GM18502 (cell line): ENCODE measurements around the gene IFFO2.

Source experiments
- ATAC-seq: cut with Tn5 transposase; IDR thresholded peaks from one replicate; pipeline ENCODE4 v1.9.1; 2021; ENCODE audit warnings: mild to moderate bottlenecking; ENCODE audit not compliant: unreplicated experiment, poor library complexity

The IFFO2 gene

GRCh38 chr1:18956193-18957135 is at the start of gene IFFO2:
TSS of gene IFFO2 (minus strand) at chr1:18956676. CDS start at chr1:18956332, 344 bp downstream.
- ATAC-seq, result peak; percentile 67

- no peak for ATAC-seq
Observed at GRCh38 chr1:19006000-19006399, 49.5 kb upstream of the IFFO2 start.

GRCh38 chr1:19003371-19004290 is 47.2 kb upstream of the IFFO2 start:
- ATAC-seq, result no peak

GRCh38 chr1:19000065-19000464 is 43.6 kb upstream of the IFFO2 start:
- no peak for ATAC-seq

GRCh38 chr1:18999359-18999758 is 42.9 kb upstream of the IFFO2 start:
- ATAC-seq, result no peak

- no peak for ATAC-seq
Observed at GRCh38 chr1:18998016-18998724, 41.7 kb upstream of the IFFO2 start.

- no peak for ATAC-seq
Observed at GRCh38 chr1:18997508-18997907, 41.0 kb upstream of the IFFO2 start.

- no peak for ATAC-seq
Observed at GRCh38 chr1:18996548-18997177, 40.2 kb upstream of the IFFO2 start.

- ATAC-seq, result no peak
Observed at GRCh38 chr1:18994381-18994780, 37.9 kb upstream of the IFFO2 start.

- ATAC-seq, result no peak
Observed at GRCh38 chr1:18992646-18993045, 36.2 kb upstream of the IFFO2 start.

GRCh38 chr1:18991585-18991984 is 35.1 kb upstream of the IFFO2 start:
- no peak for ATAC-seq

GRCh38 chr1:18989896-18990295 is 33.4 kb upstream of the IFFO2 start:
- no peak for ATAC-seq

GRCh38 chr1:18989176-18989799 is 32.8 kb upstream of the IFFO2 start:
- ATAC-seq, result no peak

GRCh38 chr1:18981242-18981641 is 24.8 kb upstream of the IFFO2 start:
- ATAC-seq, result no peak

GRCh38 chr1:18978706-18979105 is 22.2 kb upstream of the IFFO2 start:
- no peak for ATAC-seq

- ATAC-seq, result no peak
Observed at GRCh38 chr1:18977428-18977827, 21.0 kb upstream of the IFFO2 start.

- ATAC-seq, result no peak
Observed at GRCh38 chr1:18976096-18976495, 19.6 kb upstream of the IFFO2 start.

GRCh38 chr1:18974606-18975005 is 18.1 kb upstream of the IFFO2 start:
- no peak for ATAC-seq

- ATAC-seq, result no peak
Observed at GRCh38 chr1:18974005-18974404, 17.5 kb upstream of the IFFO2 start.
